LNCaP clone FGC (cell line): Measurements from ENCODE around the gene OSM.

Experiments
- DNase-seq: peaks from one replicate; pipeline ENCODE4 v3.0.0-alpha.2; 2011; ENCODE audit warnings: low read depth
- H3K4me3 ChIP-seq: 2 replicates; pipeline ENCODE4 v1.5.1; 2011; ENCODE audit warnings: mild to moderate bottlenecking, low read depth, low read length, control low read depth
- TF ChIP-seq, protein P1 (sequence below): IDR thresholded peaks from 2 replicates; pipeline ENCODE4 v1.5.1; 2012; ENCODE audit warnings: mild to moderate bottlenecking; ENCODE audit not compliant: control insufficient read depth, insufficient read depth; ENCODE audit errors: extremely low read depth

The OSM gene

DNA sequence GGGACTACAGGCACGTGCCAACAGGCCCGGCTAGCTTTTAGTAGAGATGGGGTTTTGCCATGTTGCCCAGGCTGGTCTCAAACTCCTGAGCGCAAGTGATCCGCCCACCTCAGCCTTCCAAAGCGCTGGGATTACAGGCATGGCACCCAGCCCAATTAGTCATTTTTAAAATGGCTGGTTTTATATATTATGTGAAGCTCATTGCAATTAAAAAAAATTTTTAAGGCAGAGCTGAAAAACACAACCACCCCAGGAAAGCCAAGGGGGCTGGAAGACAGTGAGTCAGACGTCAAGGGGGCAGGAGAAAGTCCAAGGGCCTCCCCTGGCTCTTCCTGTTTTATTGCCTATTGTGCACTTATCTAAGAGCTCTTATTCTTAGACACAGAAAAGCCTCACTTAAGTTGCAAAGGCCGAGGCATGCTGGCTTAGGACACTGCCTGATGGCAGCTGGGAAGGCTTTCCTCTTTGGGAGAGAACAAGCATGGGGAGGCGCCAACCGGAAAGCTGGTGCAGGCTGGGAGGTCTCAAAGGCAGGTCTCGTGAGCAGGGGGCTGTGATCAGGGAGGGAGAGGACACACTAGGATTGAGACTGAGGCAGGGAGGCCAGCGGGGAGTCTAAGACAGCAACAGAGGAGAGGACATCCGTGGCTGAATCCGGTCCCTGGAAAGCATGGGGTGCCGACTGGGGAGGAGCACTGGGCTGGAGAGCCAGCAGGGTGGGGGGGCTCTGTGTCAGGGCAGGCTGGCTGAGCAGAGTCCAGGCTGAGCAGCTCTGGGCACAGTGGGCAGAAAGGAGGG lies 11.1 kb upstream of the OSM start:
- DNase-seq = no peak
- TF ChIP-seq, protein P1, sequence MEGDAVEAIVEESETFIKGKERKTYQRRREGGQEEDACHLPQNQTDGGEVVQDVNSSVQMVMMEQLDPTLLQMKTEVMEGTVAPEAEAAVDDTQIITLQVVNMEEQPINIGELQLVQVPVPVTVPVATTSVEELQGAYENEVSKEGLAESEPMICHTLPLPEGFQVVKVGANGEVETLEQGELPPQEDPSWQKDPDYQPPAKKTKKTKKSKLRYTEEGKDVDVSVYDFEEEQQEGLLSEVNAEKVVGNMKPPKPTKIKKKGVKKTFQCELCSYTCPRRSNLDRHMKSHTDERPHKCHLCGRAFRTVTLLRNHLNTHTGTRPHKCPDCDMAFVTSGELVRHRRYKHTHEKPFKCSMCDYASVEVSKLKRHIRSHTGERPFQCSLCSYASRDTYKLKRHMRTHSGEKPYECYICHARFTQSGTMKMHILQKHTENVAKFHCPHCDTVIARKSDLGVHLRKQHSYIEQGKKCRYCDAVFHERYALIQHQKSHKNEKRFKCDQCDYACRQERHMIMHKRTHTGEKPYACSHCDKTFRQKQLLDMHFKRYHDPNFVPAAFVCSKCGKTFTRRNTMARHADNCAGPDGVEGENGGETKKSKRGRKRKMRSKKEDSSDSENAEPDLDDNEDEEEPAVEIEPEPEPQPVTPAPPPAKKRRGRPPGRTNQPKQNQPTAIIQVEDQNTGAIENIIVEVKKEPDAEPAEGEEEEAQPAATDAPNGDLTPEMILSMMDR = no peak
- H3K4me3 ChIP-seq = no peak overlapping the region

- no peak for DNase-seq
- TF ChIP-seq, protein P1 = no peak
- no peak overlapping the region for H3K4me3 ChIP-seq
Measured at GRCh38 chr22:30276039-30276438, 9.4 kb upstream of the OSM start.

DNA sequence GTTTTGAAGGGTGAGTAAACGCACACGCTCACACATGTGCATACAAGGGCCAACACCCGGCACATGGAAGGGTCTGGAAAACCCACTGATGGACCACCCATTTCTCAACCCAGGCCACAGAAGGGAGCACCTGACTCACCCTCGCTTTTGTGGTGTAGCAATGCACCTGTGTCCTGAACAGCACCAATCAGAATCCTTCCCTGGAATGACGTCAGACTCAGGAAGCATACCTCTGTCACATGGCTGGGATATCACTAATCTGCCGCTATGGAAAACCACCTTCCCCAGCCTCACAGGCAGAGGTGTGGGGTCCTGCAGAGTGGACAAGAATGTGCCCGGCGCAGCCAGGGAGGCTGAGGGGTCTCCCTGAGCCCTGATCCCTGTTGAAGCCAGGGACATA lies 9.0 kb upstream of the OSM start:
- TF ChIP-seq, protein P1 = no peak
- DNase-seq = no peak
- H3K4me3 ChIP-seq = no peak overlapping the region

GRCh38 chr22:30274437-30274812 lies 7.8 kb upstream of the OSM start:
- TF ChIP-seq, protein P1 = no peak
- no peak for DNase-seq
- no peak overlapping the region for H3K4me3 ChIP-seq

DNA sequence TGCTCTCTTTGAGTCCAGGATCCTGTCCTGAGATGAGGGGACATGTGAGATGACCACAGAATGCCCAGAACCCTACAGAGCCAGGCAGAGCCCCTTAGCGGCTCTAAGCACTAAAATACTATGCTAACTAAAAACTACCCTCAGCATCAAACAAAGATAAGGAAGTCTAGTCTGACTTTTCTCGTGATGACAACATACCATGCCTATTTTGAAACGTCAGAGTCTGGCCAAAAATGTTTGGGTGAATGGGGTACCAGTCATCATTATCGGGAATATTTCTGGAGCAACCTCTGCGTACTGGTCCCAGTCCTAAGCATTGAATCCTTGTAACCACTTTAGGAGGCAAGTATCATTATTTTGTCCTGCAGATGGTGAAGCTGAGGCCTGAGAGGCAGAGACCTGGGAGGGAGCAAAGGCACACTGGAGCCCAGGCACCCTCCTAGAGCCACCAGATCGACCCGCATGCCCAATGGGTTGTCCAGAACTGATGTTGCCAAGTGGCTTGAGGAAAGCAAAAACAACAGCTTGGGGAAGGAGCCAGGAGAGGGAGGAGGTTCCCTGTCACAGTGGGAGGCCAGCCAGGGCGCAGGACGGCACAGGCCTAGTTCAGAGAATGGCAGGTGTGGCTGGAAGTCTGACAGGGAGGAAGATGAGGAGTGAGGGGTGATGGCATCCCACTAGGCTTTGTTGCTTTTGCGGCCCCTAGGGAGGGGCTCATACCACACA lies 7.2 kb upstream of the OSM start:
- no peak for DNase-seq
- no peak overlapping the region for H3K4me3 ChIP-seq
- TF ChIP-seq, protein P1 = no peak

DNA sequence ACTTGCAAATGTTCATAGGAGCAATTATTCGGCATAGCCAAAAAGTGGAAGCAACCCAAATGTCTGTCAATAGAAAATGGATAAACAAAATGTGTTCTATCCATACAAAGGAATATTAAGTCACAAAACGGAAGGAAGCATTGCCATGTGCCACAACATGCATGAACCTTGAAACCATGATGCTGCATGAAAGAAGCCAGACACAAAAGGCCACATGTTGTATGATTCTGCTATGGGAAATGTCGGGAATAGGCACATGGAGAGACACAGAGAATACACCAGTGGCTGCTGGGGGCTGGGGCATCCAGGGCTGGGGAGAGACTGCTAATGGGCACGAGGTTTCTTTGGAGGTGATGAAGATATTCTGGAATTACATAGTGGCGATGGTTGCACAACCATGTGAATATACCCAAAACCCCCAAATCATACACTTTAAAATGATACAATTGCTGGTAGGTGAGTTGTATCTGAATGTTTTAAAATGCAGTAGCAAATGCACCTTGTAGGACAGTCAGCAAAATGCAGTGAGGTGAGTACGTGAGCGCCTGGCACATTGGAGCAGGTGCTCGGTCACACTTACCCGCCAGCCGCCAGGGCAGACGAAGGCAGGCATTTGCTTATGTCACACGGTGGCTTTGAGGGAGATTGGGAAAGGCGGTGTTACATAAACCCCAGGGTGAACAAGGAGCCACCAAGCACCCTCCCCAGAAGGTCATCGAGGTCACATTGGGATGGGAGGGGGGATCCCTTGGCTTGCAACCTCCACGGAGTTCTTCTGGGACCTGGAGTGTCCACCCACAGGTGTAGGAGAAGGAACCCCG lies 6.3 kb upstream of the OSM start:
- H3K4me3 ChIP-seq = no peak overlapping the region
- DNase-seq = no peak
- TF ChIP-seq, protein P1 = no peak
